ENCODE measurements around the gene ANXA5. TPM values are rescaled to one million over a fixed set of nuclear protein-coding genes. Genes with fewer than 3 reads are reported as not detected.

Gene ANXA5
- 100 to 1,000 TPM; 255 to 353 (median 316) TPM for total RNA-seq

GRCh38 chr4:121696581-121697461 is at the start of gene ANXA5:
TSS of gene ANXA5 (minus strand) at chr4:121696980. CDS start at chr4:121696589, 391 bp downstream.
- TF ChIP-seq CTCF (IDR thresholded peaks at IDR 0.05) = peak; percentile 31 to 64 (median 46)
- peak in 1 of 2 donors; percentile 92 for TF ChIP-seq POLR2A (IDR thresholded peaks at IDR 0.05)
- H3K4me3 ChIP-seq = peak within 1 kb of the TSS; percentile 93 to 94
- intact Hi-C loops (cut with DNase I; ENCODE audit: low total_unique reads) = no loop called here
- H3K9me3 ChIP-seq = no peaks in the 10 kb centered on the region
- H3K4me1 ChIP-seq = no peaks in the 10 kb centered on the region
- H3K27ac ChIP-seq = peak within 1 kb of the TSS; percentile 95 to 99
- no peaks in the 10 kb centered on the region for H3K27me3 ChIP-seq
- DNase-seq = peak; percentile 88 to 90
- H3K36me3 ChIP-seq = no peaks in the 10 kb centered on the region

- intact Hi-C loops (cut with DNase I; ENCODE audit: low total_unique reads) = no loop called here
- no peak overlapping the region for H3K27ac ChIP-seq
- TF ChIP-seq POLR2A (IDR thresholded peaks at IDR 0.05) = no peak
- no peak for TF ChIP-seq CTCF (IDR thresholded peaks at IDR 0.05)
- no peak overlapping the region for H3K4me3 ChIP-seq
- DNase-seq = no peak
- no peaks in the 10 kb centered on the region for H3K36me3 ChIP-seq
- H3K4me1 ChIP-seq = no peaks in the 10 kb centered on the region
- H3K27me3 ChIP-seq = no peaks in the 10 kb centered on the region
- H3K9me3 ChIP-seq = no peaks in the 10 kb centered on the region
These were observed 46.0 kb upstream of the ANXA5 start for GRCh38 chr4:121742794-121743193.

- Histone ChIP-seq H3K9me3 (no peaks in the 10 kb centered on the region), H3K27ac (no peak overlapping the region), H3K4me3 (no peak overlapping the region), H3K36me3 (no peaks in the 10 kb centered on the region), H3K27me3 (no peaks in the 10 kb centered on the region), H3K4me1 (no peaks in the 10 kb centered on the region)
- DNase-seq = no peak
- TF ChIP-seq CTCF (IDR thresholded peaks at IDR 0.05) (no peak), POLR2A (IDR thresholded peaks at IDR 0.05) (no peak)
- intact Hi-C loops (cut with DNase I; ENCODE audit: low total_unique reads) = no loop called here
These were observed 45.0 kb upstream of the ANXA5 start for GRCh38 chr4:121741751-121742150.

- TF ChIP-seq CTCF (IDR thresholded peaks at IDR 0.05) (no peak), POLR2A (IDR thresholded peaks at IDR 0.05) (no peak)
- no peaks in the 10 kb centered on the region for H3K4me1 ChIP-seq
- intact Hi-C loops (cut with DNase I; ENCODE audit: low total_unique reads) = no loop called here
- DNase-seq = no peak
- no peaks in the 10 kb centered on the region for H3K36me3 ChIP-seq
- H3K27ac ChIP-seq = no peak overlapping the region
- no peak overlapping the region for H3K4me3 ChIP-seq
- H3K9me3 ChIP-seq = no peaks in the 10 kb centered on the region
- H3K27me3 ChIP-seq = no peaks in the 10 kb centered on the region
These were observed 44.1 kb upstream of the ANXA5 start for GRCh38 chr4:121740796-121741409.

- Histone ChIP-seq H3K4me1 (no peaks in the 10 kb centered on the region), H3K27ac (no peak overlapping the region), H3K4me3 (no peak overlapping the region), H3K9me3 (no peaks in the 10 kb centered on the region), H3K36me3 (no peaks in the 10 kb centered on the region), H3K27me3 (no peaks in the 10 kb centered on the region)
- DNase-seq = no peak
- intact Hi-C loops (cut with DNase I; ENCODE audit: low total_unique reads) = no loop called here
- TF ChIP-seq CTCF (IDR thresholded peaks at IDR 0.05) (no peak), POLR2A (IDR thresholded peaks at IDR 0.05) (no peak)
These were observed 42.8 kb upstream of the ANXA5 start for GRCh38 chr4:121739575-121739974.
